ENCODE measurements around the gene PEG3.

The PEG3 gene

DNA sequence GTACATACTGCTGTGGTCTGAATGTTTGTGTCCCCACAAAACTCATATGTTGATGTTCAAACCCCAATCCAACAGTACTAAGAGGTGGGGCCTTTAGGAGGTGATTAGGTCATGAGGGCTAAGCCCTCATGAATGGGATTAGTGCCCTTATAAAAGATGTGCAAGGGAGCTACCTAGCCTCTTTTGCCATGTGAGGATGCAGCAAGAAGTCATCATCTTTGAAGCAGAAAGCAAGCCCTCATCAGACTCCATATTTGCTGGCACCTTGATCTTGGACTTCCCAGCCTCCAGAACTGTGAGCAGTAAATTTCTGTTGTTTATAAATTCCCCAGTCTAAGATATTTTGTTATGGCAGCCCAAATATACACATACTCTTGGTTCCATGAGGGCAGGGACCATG lies 33.9 kb downstream of the PEG3 start:
- DNase-seq: no peak

Data from NCI-H2081 (cell line).